Measurements from ENCODE around the gene AUP1.

DNA sequence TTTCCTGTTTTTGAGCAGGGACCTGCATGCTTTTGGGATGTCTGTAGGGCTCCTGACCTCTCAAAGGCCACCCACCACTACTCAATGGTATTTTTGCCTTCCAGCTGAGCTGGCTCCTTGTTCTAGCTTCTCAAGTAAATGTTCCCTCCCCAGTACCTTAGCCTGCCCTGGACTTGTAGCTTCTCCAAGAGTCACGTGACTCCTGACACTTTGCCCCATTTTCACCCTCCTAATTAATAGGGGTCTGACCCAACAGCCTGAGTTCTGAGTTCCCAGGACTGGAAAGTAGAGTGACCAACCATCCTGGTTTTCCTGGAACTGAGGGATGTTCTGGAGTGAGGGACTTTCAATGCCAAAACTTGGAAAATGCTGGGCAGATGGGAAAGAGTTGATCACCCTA, 34.1 kb downstream of the AUP1 start:
- TF ChIP-seq, protein P1, sequence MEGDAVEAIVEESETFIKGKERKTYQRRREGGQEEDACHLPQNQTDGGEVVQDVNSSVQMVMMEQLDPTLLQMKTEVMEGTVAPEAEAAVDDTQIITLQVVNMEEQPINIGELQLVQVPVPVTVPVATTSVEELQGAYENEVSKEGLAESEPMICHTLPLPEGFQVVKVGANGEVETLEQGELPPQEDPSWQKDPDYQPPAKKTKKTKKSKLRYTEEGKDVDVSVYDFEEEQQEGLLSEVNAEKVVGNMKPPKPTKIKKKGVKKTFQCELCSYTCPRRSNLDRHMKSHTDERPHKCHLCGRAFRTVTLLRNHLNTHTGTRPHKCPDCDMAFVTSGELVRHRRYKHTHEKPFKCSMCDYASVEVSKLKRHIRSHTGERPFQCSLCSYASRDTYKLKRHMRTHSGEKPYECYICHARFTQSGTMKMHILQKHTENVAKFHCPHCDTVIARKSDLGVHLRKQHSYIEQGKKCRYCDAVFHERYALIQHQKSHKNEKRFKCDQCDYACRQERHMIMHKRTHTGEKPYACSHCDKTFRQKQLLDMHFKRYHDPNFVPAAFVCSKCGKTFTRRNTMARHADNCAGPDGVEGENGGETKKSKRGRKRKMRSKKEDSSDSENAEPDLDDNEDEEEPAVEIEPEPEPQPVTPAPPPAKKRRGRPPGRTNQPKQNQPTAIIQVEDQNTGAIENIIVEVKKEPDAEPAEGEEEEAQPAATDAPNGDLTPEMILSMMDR (IDR thresholded peaks at IDR 0.05) = no peak
- TF ChIP-seq POLR2A (IDR thresholded peaks at IDR 0.05) = no peak

All from esophagus squamous epithelium (tissue), 4 donors.